NOMO-1 treated with DMSO at 0.1 percent for 48 hours (cell line): ENCODE measurements around the gene CYP20A1.

ENCODE experiments used
- DNase-seq: peaks from one replicate; lab custom pipeline; 2025; ENCODE audit not compliant: unreplicated experiment; lab: John Stamatoyannopoulos, UW

The CYP20A1 gene

GRCh38 chr2:203354966-203355365, 116.1 kb downstream of the CYP20A1 start:
- no peak for DNase-seq
